Loucy (cell line): ENCODE results near the gene ENTPD1.

Experiments
- H2AFZ ChIP-seq: fragments of 200-600 bp; sonication (generic); 2 replicates; pipeline ENCODE4 v1.6.0; 2016; ENCODE audit warnings: antibody characterized with exemption, mild to moderate bottlenecking, low read length, moderate library complexity
- H3F3A ChIP-seq: fragments of 200-600 bp; 2 replicates; pipeline ENCODE4 v1.6.0; 2016; ENCODE audit warnings: antibody characterized with exemption, low read depth, mild to moderate bottlenecking
- H3K27me3 ChIP-seq: fragments of 200-600 bp; sonication (generic); 2 replicates; pipeline ENCODE4 v1.6.1; 2014; ENCODE audit warnings: low read length, mild to moderate bottlenecking; ENCODE audit not compliant: insufficient read depth, poor library complexity, severe bottlenecking
- H3K36me3 ChIP-seq: fragments of 200-600 bp; sonication (generic); 2 replicates; pipeline ENCODE4 v1.6.1; 2016; ENCODE audit warnings: low read length; ENCODE audit not compliant: insufficient read depth
- H3K4me1 ChIP-seq: fragments of 200-600 bp; sonication (generic); 2 replicates; pipeline ENCODE4 v1.5.1; 2014; ENCODE audit warnings: low read length, mild to moderate bottlenecking; ENCODE audit not compliant: insufficient read depth, poor library complexity, severe bottlenecking
- H3K4me2 ChIP-seq: fragments of 200-600 bp; sonication (generic); 2 replicates; pipeline ENCODE4 v1.6.0; 2014; ENCODE audit warnings: antibody characterized with exemption, low read length, low read depth, mild to moderate bottlenecking; ENCODE audit not compliant: poor library complexity, severe bottlenecking
- H3K4me3 ChIP-seq: fragments of 200-600 bp; sonication (generic); 2 replicates; pipeline ENCODE4 v1.5.1; 2014; ENCODE audit warnings: low read length, mild to moderate bottlenecking, mixed read lengths; ENCODE audit not compliant: poor library complexity, severe bottlenecking
- H3K79me2 ChIP-seq: fragments of 200-600 bp; sonication (generic); 2 replicates; pipeline ENCODE4 v1.6.1; 2014; ENCODE audit warnings: low read length; ENCODE audit not compliant: insufficient read depth
- H3K9ac ChIP-seq: fragments of 200-600 bp; sonication (generic); 2 replicates; pipeline ENCODE4 v1.6.0; 2014; ENCODE audit warnings: mild to moderate bottlenecking, low read depth, low read length, moderate library complexity; ENCODE audit not compliant: poor library complexity, severe bottlenecking
- H3K9me2 ChIP-seq: fragments of 200-600 bp; sonication (generic); replicated peaks from 2 replicates; pipeline ENCODE4 v1.6.1; 2016; ENCODE audit warnings: low read depth, low read length, mixed read lengths
- H3K9me3 ChIP-seq: fragments of 200-600 bp; sonication (generic); 2 replicates; pipeline ENCODE4 v1.6.1; 2014; ENCODE audit warnings: mild to moderate bottlenecking, antibody characterized with exemption, low read length, low read depth; ENCODE audit not compliant: insufficient read depth
- H4K20me1 ChIP-seq: fragments of 200-600 bp; sonication (generic); 2 replicates; pipeline ENCODE4 v1.6.0; 2014; ENCODE audit warnings: antibody characterized with exemption, low read length, mild to moderate bottlenecking; ENCODE audit not compliant: insufficient read depth, poor library complexity, severe bottlenecking
- EZH2phosphoT487 ChIP-seq: fragments of 200-600 bp; IDR thresholded peaks from 2 replicates; pipeline ENCODE4 v1.6.1; 2018; ENCODE audit warnings: antibody characterized with exemption, mild to moderate bottlenecking, moderate library complexity, borderline replicate concordance
- TF ChIP-seq, protein P1 (sequence below): fragments of 200-600 bp; sonication (generic); conservative IDR thresholded peaks from 2 replicates; pipeline ENCODE4 v1.5.1; 2014; ENCODE audit warnings: mild to moderate bottlenecking, antibody characterized with exemption, low read length

Gene ENTPD1

GRCh38 chr10:95794195-95794594 lies 38.2 kb downstream of the ENTPD1 start:
- no peaks in the 10 kb centered on the region for H3K79me2 ChIP-seq
- H3K9me2 ChIP-seq = no peaks in the 10 kb centered on the region
- H3F3A ChIP-seq = no peaks in the 10 kb centered on the region
- TF ChIP-seq EZH2phosphoT487 = no peak
- TF ChIP-seq, protein P1, sequence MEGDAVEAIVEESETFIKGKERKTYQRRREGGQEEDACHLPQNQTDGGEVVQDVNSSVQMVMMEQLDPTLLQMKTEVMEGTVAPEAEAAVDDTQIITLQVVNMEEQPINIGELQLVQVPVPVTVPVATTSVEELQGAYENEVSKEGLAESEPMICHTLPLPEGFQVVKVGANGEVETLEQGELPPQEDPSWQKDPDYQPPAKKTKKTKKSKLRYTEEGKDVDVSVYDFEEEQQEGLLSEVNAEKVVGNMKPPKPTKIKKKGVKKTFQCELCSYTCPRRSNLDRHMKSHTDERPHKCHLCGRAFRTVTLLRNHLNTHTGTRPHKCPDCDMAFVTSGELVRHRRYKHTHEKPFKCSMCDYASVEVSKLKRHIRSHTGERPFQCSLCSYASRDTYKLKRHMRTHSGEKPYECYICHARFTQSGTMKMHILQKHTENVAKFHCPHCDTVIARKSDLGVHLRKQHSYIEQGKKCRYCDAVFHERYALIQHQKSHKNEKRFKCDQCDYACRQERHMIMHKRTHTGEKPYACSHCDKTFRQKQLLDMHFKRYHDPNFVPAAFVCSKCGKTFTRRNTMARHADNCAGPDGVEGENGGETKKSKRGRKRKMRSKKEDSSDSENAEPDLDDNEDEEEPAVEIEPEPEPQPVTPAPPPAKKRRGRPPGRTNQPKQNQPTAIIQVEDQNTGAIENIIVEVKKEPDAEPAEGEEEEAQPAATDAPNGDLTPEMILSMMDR = no peak
- H3K4me1 ChIP-seq = no peaks in the 10 kb centered on the region
- H3K36me3 ChIP-seq = no peaks in the 10 kb centered on the region
- H3K27me3 ChIP-seq = no peaks in the 10 kb centered on the region
- no peak overlapping the region for H2AFZ ChIP-seq
- no peaks in the 10 kb centered on the region for H4K20me1 ChIP-seq
- no peak overlapping the region for H3K9ac ChIP-seq
- H3K4me2 ChIP-seq = no peak overlapping the region
- no peaks in the 10 kb centered on the region for H3K9me3 ChIP-seq
- H3K4me3 ChIP-seq = no peak overlapping the region

- Histone ChIP-seq H3K79me2 (no peaks in the 10 kb centered on the region), H3K4me2 (no peak overlapping the region), H4K20me1 (no peaks in the 10 kb centered on the region), H3K36me3 (no peaks in the 10 kb centered on the region), H3K4me1 (peaks cover 4% of the 10 kb centered on the region), H3K9me3 (no peaks in the 10 kb centered on the region), H3K9me2 (no peaks in the 10 kb centered on the region), H2AFZ (no peak overlapping the region), H3K9ac (no peak overlapping the region), H3K27me3 (no peaks in the 10 kb centered on the region), H3K4me3 (no peak overlapping the region), H3F3A (no peaks in the 10 kb centered on the region)
- TF ChIP-seq, protein P1 = no peak
- TF ChIP-seq EZH2phosphoT487 = no peak
Measured at GRCh38 chr10:95795602-95796001, 39.6 kb downstream of the ENTPD1 start.

DNA sequence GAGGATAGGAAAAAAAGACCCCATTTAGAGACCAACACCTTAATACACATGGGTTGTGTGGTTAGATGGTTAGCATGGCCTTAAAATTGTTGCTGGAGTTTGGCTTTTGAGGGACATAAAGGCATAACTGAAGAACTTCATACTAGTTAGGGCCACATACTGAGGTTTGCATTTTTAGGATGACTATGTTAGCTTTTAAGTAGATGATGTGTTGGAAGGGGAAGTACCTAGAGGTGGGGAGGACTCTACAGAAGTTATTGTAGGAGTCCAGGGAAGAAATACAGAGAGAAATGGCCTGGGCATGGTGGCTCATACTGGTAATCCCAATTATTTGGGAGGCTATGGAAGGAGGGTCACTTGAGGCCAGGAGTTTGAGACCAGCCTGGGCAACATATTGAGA lies 40.5 kb downstream of the ENTPD1 start:
- H4K20me1 ChIP-seq = no peaks in the 10 kb centered on the region
- TF ChIP-seq EZH2phosphoT487 = no peak
- TF ChIP-seq, protein P1 = no peak
- H3K4me3 ChIP-seq = no peak overlapping the region
- H3K4me2 ChIP-seq = no peak overlapping the region
- no peak overlapping the region for H3K9ac ChIP-seq
- no peaks in the 10 kb centered on the region for H3K9me2 ChIP-seq
- no peak overlapping the region for H2AFZ ChIP-seq
- H3K27me3 ChIP-seq = no peaks in the 10 kb centered on the region
- H3F3A ChIP-seq = no peaks in the 10 kb centered on the region
- peaks cover 4% of the 10 kb centered on the region for H3K4me1 ChIP-seq
- H3K36me3 ChIP-seq = no peaks in the 10 kb centered on the region
- no peaks in the 10 kb centered on the region for H3K9me3 ChIP-seq
- no peaks in the 10 kb centered on the region for H3K79me2 ChIP-seq
